HG03135 (cell line): ENCODE data around the gene NQO2.
A peak's percentile ranks its signal among the peaks of the same experiment; 100 is the strongest.

Experiments used
- ATAC-seq: cut with Tn5 transposase; IDR thresholded peaks from one replicate; pipeline ENCODE4 v1.9.1; 2021; ENCODE audit warnings: mild to moderate bottlenecking, moderate library complexity; ENCODE audit not compliant: unreplicated experiment

NQO2 gene

GRCh38 chr6:2999618-3000557, at the start of gene NQO2:
NQO2 (plus strand) TSS chr6:2999894; CDS start chr6:3006553, 6,659 bp downstream.
- peak; percentile 71 for ATAC-seq

GRCh38 chr6:2950713-2951112, 49.0 kb upstream of the NQO2 start:
- no peak for ATAC-seq

- ATAC-seq = no peak
Measured at GRCh38 chr6:2951728-2952127, 48.0 kb upstream of the NQO2 start.

- ATAC-seq = no peak
Measured at GRCh38 chr6:2952557-2953095, 47.1 kb upstream of the NQO2 start.

- ATAC-seq = no peak
Measured at GRCh38 chr6:2953098-2953497, 46.6 kb upstream of the NQO2 start.

- ATAC-seq = no peak
Measured at GRCh38 chr6:2956930-2957685, 42.6 kb upstream of the NQO2 start.

GRCh38 chr6:2957696-2958330, 41.9 kb upstream of the NQO2 start:
- ATAC-seq = no peak

GRCh38 chr6:2958331-2958711, 41.4 kb upstream of the NQO2 start:
- no peak for ATAC-seq

- ATAC-seq = no peak
Measured at GRCh38 chr6:2958776-2959175, 40.9 kb upstream of the NQO2 start.

GRCh38 chr6:2959909-2960719, 39.6 kb upstream of the NQO2 start:
- no peak for ATAC-seq

GRCh38 chr6:2960935-2961334, 38.8 kb upstream of the NQO2 start:
- no peak for ATAC-seq

- no peak for ATAC-seq
Measured at GRCh38 chr6:2961506-2961905, 38.2 kb upstream of the NQO2 start.

- ATAC-seq = no peak
Measured at GRCh38 chr6:2962004-2962403, 37.7 kb upstream of the NQO2 start.

GRCh38 chr6:2962636-2963035, 37.1 kb upstream of the NQO2 start:
- no peak for ATAC-seq

GRCh38 chr6:2963756-2964155, 35.9 kb upstream of the NQO2 start:
- no peak for ATAC-seq

- no peak for ATAC-seq
Measured at GRCh38 chr6:2964793-2965505, 34.7 kb upstream of the NQO2 start.

GRCh38 chr6:2966347-2966746, 33.3 kb upstream of the NQO2 start:
- ATAC-seq = no peak

GRCh38 chr6:2967936-2968335, 31.8 kb upstream of the NQO2 start:
- no peak for ATAC-seq

- ATAC-seq = no peak
Measured at GRCh38 chr6:2968600-2969135, 31.0 kb upstream of the NQO2 start.

- no peak for ATAC-seq
Measured at GRCh38 chr6:2969549-2969948, 30.1 kb upstream of the NQO2 start.
